GM18907 (cell line): Measurements from ENCODE around the gene PCDHGB4.
"Not testable (repeated sequence)": the region's sequence is repeated elsewhere in the genome, so short reads cannot be mapped to it uniquely, and the experiment has no call there.

ENCODE experiments used
- ATAC-seq: cut with Tn5 transposase; IDR thresholded peaks from one replicate; pipeline ENCODE4 v1.9.1; 2021; ENCODE audit warnings: mild to moderate bottlenecking, moderate library complexity; ENCODE audit not compliant: unreplicated experiment

The PCDHGB4 gene

DNA sequence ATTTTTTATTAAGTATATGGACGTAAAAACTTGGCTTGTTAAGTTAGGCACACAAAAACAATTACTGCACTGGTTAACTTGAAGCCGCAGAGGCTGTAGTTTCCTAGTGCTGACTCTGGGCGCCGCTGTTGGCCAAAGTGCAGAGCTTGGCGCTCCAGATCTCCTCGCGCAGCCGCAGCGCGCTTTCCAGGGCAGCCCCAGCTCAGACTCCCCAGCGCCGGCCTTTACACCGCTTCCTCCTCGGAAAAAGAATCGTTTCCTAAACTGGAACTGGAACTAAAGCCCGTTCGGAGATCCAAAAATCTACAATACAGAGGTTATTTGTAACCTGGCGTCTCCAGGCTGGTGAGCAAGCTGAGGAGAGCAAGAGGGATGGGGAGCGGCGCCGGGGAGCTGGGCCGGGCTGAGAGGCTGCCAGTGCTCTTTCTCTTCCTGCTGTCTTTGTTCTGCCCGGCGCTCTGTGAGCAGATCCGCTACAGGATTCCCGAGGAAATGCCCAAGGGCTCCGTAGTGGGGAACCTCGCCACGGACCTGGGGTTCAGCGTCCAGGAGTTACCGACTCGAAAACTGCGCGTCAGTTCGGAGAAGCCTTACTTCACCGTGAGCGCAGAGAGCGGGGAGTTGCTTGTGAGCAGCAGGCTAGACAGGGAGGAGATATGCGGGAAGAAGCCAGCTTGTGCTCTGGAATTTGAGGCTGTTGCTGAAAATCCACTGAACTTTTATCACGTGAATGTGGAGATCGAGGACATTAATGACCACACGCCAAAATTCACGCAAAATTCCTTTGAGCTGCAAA lies 10.5 kb downstream of the PCDHGB4 start, which contains the start of gene PCDHGB5:
TSS of gene PCDHGB5 (plus strand) at position 192 of the 796 bp plus-strand sequence. CDS start at position 373, 181 bp downstream.
- ATAC-seq: peak; percentile 58

DNA sequence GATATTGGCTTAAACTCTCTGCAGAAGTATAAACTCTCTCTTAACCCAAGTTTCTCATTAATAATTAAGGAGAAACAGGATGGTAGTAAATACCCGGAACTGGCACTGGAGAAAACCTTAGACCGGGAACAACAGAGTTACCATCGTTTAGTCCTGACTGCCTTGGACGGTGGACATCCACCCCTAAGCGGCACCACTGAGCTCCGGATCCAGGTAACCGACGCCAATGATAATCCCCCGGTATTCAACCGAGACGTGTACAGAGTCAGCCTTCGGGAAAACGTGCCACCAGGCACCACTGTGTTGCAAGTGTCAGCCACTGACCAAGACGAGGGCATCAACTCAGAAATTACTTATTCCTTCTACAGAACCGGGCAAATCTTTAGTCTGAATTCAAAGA lies 11.1 kb downstream of the PCDHGB4 start:
- no peak for ATAC-seq

DNA sequence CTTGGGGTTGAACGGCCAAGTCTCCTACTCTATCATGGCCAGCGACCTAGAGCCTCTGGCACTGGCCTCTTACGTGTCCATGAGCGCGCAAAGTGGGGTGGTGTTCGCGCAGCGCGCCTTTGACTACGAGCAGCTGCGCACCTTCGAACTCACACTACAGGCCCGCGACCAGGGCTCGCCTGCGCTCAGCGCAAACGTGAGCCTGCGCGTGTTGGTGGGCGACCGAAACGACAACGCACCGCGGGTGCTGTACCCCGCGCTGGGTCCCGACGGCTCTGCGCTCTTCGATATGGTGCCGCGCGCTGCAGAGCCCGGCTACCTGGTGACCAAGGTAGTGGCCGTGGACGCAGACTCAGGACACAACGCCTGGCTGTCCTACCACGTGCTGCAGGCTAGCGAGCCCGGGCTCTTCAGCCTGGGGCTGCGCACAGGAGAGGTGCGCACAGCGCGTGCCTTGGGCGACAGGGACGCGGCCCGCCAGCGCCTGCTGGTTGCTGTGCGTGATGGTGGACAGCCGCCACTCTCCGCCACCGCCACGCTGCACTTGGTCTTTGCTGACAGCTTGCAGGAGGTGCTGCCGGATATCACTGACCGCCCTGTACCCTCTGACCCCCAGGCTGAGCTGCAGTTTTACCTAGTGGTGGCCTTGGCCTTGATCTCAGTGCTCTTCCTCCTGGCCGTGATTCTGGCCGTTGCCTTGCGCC lies 12.2 kb downstream of the PCDHGB4 start:
- no peak for ATAC-seq

- no peak for ATAC-seq
Observed at GRCh38 chr5:141402553-141403243, 15.2 kb downstream of the PCDHGB4 start, which contains the start of gene PCDHGA9. Gene PCDHGA9 (plus strand): TSS chr5:141402778. CDS start chr5:141402953, 175 bp downstream.

DNA sequence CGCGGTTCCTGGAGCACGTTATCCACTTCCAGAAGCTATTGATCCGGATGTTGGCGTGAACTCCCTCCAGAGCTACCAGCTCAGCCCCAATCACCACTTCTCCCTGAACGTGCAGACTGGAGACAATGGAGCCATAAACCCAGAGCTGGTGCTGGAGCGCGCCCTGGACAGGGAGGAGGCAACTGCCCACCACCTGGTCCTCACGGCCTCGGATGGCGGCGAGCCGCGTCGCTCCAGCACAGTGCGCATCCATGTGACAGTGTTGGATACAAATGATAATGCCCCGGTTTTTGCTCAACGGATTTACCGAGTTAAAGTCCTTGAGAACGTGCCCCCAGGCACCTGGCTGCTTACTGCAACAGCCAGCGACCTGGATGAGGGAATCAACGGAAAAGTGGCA lies 15.9 kb downstream of the PCDHGB4 start:
- ATAC-seq: no peak

GRCh38 chr5:141407790-141408505 lies 20.4 kb downstream of the PCDHGB4 start, which contains the start of gene PCDHGB6:
Gene PCDHGB6 (plus strand): TSS chr5:141408021. CDS start chr5:141408203, 182 bp downstream.
- ATAC-seq: peak; percentile 67

DNA sequence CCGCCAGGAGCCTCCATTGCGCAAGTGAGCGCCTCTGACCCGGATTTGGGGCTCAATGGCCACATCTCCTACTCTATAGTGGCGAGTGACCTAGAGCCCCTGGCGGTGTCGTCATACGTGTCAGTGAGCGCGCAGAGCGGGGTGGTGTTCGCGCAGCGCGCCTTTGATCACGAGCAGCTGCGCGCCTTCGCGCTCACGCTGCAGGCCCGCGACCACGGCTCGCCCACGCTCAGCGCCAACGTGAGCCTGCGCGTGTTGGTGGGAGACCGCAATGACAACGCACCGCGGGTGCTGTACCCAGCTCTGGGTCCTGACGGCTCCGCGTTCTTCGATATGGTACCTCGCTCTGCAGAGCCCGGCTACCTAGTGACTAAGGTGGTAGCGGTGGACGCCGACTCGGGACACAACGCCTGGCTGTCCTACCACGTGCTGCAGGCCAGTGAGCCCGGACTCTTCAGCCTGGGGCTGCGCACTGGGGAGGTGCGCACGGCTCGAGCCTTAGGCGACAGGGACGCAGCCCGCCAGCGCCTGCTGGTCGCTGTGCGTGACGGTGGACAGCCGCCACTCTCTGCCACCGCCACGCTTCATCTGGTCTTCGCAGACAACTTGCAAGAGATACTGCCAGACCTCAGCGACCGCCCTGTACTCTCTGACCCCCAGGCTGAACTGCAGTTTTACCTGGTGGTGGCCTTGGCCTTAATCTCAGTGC lies 22.3 kb downstream of the PCDHGB4 start:
- ATAC-seq: no peak

DNA sequence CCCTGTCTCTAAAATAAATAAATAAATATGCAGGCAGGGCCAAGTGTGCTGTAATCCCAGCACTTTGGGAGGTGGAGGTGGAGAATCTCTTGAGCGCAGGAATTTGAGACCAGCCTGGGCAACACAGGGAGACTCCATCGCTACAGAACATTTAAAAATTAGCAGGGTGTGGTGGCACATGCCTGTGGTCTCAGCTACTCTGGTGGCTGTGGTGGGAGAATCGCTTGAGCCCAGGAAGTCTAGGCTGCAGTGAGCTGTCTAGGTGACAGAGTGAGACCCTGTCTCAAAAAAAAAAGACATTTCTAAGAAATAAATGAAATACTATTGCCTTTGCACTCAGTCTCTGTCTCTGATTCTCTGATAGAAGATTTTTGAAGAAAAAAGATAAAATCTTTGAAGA lies 24.1 kb downstream of the PCDHGB4 start:
- no peak for ATAC-seq

DNA sequence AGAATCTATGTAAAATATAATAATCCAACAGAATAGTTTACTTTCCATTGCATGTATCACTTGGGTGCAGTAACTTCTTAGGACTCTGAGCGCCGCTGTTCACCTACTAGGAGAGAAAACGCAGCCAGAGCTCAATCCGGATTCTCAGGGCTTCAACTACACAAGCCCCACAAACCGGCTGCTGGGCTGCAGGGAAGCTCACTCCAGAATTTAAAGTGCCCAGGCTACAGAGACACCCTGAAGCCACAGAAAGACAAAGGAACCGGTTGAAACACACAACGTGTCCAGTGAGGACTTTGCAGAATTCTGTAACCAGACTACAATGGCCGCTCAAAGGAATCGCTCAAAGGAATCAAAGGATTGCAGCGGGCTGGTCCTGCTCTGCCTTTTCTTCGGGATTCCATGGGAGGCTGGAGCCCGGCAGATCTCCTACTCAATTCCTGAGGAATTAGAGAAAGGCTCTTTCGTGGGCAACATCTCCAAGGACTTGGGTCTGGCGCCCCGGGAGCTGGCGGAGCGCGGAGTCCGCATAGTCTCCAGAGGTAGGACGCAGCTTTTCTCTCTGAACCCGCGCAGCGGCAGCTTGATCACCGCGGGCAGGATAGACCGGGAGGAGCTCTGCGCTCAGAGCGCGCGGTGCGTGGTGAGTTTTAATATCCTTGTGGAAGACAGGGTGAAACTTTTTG lies 25.5 kb downstream of the PCDHGB4 start, which contains the start of gene PCDHGA10:
TSS of gene PCDHGA10 (plus strand) at position 134 of the 686 bp plus-strand sequence. CDS start at position 323, 189 bp downstream.
- peak; percentile 83 for ATAC-seq

GRCh38 chr5:141413540-141414069 lies 26.1 kb downstream of the PCDHGB4 start:
- ATAC-seq: no peak

DNA sequence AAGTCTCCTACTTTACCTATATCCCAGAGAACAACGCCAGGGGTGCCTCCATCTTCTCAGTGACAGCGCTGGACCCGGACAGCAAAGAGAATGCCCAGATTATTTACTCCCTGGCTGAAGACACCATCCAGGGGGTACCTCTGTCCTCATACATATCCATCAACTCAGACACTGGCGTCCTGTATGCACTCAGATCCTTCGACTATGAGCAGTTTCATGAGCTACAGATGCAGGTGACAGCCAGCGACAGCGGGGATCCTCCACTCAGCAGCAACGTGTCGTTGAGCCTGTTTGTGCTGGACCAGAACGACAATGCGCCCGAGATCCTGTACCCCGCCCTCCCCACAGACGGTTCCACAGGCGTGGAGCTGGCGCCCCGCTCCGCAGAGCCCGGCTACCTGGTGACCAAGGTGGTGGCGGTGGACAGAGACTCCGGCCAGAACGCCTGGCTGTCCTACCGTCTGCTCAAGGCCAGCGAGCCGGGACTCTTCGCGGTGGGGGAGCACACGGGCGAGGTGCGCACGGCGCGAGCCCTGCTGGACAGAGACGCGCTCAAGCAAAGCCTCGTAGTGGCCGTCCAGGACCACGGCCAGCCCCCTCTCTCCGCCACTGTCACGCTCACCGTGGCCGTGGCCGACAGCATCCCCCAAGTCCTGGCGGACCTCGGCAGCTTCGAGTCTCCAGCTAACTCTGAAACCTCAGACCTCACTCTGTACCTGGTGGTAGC lies 27.2 kb downstream of the PCDHGB4 start:
- not testable (repeated sequence) for ATAC-seq

DNA sequence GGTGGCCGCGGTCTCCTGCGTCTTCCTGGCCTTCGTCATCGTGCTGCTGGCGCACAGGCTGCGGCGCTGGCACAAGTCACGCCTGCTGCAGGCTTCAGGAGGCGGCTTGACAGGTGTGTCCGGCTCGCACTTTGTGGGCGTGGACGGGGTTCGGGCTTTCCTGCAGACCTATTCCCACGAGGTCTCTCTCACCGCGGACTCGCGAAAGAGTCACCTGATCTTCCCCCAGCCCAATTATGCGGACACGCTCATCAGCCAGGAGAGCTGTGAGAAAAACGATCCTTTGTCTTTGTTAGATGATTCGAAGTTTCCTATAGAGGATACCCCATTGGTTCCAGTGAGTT lies 27.7 kb downstream of the PCDHGB4 start:
- not testable (repeated sequence) for ATAC-seq

- peak; percentile 79 for ATAC-seq
Observed at GRCh38 chr5:141417494-141418172, 30.1 kb downstream of the PCDHGB4 start, which contains the start of gene PCDHGB7. Gene PCDHGB7 (plus strand): TSS chr5:141417677. CDS start chr5:141417860, 183 bp downstream.

GRCh38 chr5:141419074-141419880 lies 31.8 kb downstream of the PCDHGB4 start:
- no peak for ATAC-seq

DNA sequence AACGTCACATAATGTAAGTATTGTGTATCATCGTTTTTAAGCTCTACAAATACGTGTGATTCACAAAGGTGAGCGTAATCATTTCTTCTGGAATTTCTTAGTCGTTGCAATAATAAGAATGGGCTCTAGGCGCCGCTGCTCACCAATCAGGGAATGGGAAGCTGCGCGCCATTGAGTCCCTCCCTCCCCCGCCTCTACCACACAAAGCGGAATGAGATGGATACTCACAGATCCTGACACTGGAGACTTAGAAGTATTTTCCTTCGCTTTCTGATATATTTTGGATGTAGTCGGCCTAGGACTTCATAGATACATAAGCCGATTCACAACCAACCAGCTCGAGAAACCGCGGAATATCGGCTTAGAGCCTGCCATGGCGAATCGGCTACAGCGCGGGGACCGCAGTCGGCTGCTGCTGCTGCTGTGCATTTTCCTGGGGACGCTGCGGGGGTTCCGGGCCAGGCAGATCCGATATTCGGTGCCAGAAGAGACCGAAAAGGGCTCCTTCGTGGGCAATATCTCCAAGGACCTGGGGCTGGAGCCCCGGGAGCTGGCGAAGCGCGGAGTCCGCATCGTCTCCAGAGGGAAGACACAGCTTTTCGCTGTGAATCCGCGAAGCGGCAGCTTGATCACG lies 33.5 kb downstream of the PCDHGB4 start, which contains the start of gene PCDHGA11:
TSS of gene PCDHGA11 (plus strand) at position 197 of the 634 bp plus-strand sequence. CDS start at position 374, 177 bp downstream.
- ATAC-seq: peak; percentile 52

DNA sequence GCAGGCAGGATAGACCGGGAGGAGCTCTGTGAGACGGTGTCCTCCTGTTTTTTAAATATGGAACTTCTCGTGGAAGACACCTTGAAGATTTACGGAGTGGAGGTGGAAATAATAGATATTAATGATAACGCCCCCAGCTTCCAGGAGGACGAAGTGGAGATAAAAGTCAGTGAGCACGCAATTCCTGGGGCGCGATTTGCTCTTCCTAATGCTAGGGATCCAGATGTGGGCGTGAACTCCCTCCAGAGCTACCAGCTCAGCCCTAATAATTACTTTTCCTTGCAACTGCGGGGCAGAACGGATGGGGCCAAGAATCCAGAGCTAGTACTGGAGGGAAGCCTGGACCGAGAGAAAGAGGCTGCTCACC lies 34.0 kb downstream of the PCDHGB4 start:
- no peak for ATAC-seq
